Esophagus squamous epithelium (tissue), 4 donors: ENCODE measurements around the gene PLCXD1.

Experiments used
- CTCF ChIP-seq, 6 experiments: fragments of 450-650 bp in 4 of 6; fragments of 200-600 bp in 2 of 6; sonication (generic) in 2 of 6; IDR thresholded peaks; one replicate each; pipeline ENCODE4 v1.5.1; 2016 to 2019; ENCODE audit warnings: antibody characterized with exemption in 6 of 6, mild to moderate bottlenecking in 4 of 6, moderate library complexity in 4 of 6
- POLR2A ChIP-seq, 4 donors: fragments of 450-650 bp; IDR thresholded peaks; one replicate each; pipeline ENCODE4 v1.6.1; 2017; ENCODE audit warnings: antibody characterized with exemption in 4 of 4, mild to moderate bottlenecking in 4 of 4, moderate library complexity in 3 of 4

- TF ChIP-seq CTCF (IDR thresholded peaks at IDR 0.05) (no peak), POLR2A (IDR thresholded peaks at IDR 0.05) (no peak)
Measured at GRCh38 chrX:347351-348117, 66.4 kb downstream of the PLCXD1 start.
